IPS DF 19.7 (cell line): ENCODE measurements around the gene PCIF1.
"Not testable (repeated sequence)": the region's sequence is repeated elsewhere in the genome, so short reads cannot be mapped to it uniquely, and the experiment has no call there.

Experiments used
- DNase-seq: peaks from one replicate; pipeline ENCODE4 v3.0.0-alpha.2; 2013; ENCODE audit warnings: low read depth, low spot score

PCIF1 gene

DNA sequence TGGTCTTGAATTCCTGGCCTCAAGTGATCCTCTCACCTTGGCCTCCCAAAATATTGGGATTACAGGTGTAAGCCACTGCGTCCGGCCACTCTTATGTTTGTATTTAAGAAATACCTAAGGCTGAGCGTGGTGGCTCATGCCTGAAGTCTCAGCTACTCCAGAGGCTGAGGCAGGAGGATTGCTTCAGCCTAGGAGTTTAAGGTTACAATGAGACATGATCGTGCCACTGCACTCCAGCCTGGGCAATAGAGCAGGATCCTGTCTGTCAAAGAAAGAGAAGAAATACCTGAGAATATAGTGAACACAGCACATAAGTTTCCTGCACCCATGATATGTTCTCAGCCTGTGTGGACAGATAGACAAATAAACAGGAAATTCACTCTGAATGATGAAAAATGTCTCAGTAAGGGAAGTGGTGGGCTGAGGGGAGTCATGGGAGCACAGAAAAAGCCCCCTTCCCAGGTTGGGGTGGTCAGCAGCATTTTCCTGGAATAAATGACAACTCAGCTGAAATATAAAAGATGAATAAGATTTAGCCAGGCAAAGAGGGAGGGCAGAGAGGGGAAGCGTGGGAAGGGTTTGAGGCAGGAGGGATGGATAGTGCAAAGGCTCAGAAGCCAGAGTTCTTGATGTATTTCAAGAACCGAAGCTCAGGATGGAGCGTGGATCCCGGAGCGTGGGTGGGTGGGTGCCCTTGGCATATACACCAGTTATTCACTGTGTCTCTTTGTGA lies 60.4 kb downstream of the PCIF1 start:
- no peak for DNase-seq

DNA sequence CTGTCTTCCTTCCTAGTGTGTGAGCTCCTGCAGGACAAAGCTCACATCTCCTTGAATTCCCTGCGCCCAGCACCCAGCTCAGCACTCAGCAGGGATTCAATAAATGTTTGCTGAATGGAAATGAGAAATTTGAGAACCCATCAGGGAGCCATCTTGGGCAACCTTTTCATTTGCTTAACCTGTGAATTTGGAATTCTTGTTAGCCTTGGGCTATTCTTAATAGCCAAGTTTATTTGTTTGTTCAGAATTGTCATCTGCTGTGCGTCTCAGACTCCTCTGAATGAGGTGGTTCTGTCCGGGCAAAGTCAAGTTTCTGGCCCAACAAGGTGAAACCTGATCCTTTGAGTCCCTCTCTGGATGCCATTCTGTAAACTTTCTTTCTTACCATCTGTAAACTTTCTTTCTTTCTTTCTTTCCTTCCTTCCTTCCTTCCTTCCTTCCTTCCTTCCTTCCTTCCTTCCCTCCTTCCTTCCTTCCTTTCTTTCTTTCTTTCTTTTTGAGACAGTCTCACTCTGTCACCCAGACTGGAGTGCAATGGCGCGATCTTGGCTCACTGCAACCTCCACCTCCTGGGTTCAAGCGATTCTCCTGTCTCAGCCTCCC lies 61.1 kb downstream of the PCIF1 start:
- not testable (repeated sequence) for DNase-seq

DNA sequence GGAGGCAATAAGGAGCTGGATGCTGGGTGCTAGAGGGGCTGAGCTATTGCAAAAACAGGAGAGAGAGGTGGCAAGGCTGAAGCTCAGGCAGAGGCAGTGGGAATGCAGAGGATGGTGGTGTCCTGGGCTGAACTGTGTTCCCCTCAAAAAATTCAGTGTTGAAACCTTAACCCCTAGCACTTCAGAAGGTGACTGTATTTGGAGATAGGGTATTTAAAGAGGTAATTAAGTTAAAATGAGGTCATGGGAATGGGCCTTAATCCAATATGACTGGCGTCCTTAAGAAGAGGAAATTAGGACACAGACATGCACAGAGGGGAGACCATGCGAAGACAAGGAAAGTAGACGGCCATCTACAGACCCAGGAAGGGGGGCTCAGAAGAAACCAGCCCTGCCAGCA lies 62.7 kb downstream of the PCIF1 start:
- no peak for DNase-seq
